ENCODE data around the gene HERPUD1.
A peak's percentile ranks its signal among the peaks of the same experiment; 100 is the strongest.

The HERPUD1 gene

DNA sequence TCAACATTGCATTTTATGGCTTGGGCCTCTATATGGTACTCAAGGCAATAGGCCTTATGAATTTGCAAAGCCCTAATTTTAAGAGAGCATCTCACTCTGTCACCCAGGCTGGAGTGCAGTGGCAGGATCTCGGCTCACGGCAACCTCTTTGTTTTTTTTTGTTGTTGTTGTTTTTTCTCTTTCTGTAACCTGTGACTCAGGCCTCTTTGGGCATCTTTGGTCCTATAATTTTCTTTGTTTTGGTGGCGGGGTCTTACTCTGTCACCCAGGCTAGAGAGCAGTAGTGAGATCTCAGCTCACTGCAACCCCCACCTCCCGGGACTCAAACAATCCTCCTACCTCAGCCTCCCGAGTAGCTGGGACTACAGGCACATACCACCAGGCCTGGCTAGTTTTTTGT lies 21.8 kb upstream of the HERPUD1 start:
- no peak overlapping the region for H3K4me2 ChIP-seq (ENCODE audit: low read depth, low read length, poor library complexity, severe bottlenecking)

DNA sequence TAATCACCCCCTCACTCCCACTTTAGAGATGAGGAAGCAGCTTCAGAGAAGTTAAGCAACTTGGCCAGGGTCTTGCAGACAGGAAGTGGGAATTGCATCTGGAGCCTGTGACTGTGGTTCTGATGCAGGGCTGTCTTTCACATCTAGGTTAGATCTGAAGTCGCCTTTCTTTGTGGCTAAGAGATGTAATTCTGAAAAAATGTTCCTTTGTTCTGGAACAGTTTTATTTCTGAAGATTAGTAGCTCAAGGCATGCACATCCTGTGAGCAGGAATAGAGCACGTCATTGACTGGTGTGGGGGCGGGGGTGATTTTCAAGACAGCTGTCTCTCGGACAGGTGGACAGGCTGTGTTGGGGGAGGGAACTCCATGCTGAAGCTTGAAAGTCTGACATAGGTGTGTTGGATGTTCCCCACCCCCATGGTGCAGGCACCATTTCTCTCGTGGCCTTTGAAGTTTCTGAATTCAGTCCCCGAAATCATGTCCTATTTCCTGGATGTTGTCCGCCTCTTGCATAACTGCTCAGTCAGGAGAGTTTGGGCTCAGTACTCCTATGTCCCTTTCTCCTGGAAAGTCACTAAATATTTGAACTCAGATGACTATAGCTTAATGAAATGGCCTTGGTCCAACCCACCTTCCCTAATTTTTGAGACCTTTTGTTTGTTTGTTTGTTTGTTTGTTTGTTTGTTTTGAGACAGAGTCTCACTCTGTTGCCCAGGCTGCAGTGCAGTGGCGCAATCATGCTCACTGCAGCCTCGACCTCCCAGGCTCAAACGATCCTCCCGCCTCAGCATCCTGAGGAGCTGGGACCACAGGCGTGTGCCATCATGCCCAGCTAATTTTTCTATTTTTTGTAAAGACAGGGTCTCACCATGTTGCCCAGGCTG lies 21.0 kb upstream of the HERPUD1 start:
- Histone ChIP-seq H3K79me2 (ENCODE audit: insufficient read depth, low read length) (no peaks in the 10 kb centered on the region), H3K27me3 (ENCODE audit: low read length) (no peaks in the 10 kb centered on the region), H3K27ac (ENCODE audit: low read depth, low read length) (peak overlapping the region; percentile 54), H3F3A (ENCODE audit: insufficient read depth) (peaks cover 23% of the 10 kb centered on the region), H3K4me2 (ENCODE audit: low read depth, low read length, poor library complexity, severe bottlenecking) (peak overlapping the region; percentile 38), H3K9me3 (ENCODE audit: insufficient read depth, low read length) (no peaks in the 10 kb centered on the region), H3K9ac (ENCODE audit: low read length) (peak overlapping the region; percentile 22), H3K4me3 (ENCODE audit: insufficient read depth, low read length, poor library complexity, severe bottlenecking) (no peak overlapping the region), H3K9me2 (replicated peaks; ENCODE audit: insufficient read depth, low read length) (no peaks in the 10 kb centered on the region), H3K36me3 (ENCODE audit: low read length) (no peaks in the 10 kb centered on the region), H4K20me1 (ENCODE audit: low read depth, low read length) (no peaks in the 10 kb centered on the region), H2AFZ (ENCODE audit: low read depth, low read length, severe bottlenecking) (no peak overlapping the region)
- no peak for TF ChIP-seq EZH2phosphoT487 (conservative IDR thresholded peaks at IDR 0.05; ENCODE audit: low read length)
- TF ChIP-seq, protein P1, sequence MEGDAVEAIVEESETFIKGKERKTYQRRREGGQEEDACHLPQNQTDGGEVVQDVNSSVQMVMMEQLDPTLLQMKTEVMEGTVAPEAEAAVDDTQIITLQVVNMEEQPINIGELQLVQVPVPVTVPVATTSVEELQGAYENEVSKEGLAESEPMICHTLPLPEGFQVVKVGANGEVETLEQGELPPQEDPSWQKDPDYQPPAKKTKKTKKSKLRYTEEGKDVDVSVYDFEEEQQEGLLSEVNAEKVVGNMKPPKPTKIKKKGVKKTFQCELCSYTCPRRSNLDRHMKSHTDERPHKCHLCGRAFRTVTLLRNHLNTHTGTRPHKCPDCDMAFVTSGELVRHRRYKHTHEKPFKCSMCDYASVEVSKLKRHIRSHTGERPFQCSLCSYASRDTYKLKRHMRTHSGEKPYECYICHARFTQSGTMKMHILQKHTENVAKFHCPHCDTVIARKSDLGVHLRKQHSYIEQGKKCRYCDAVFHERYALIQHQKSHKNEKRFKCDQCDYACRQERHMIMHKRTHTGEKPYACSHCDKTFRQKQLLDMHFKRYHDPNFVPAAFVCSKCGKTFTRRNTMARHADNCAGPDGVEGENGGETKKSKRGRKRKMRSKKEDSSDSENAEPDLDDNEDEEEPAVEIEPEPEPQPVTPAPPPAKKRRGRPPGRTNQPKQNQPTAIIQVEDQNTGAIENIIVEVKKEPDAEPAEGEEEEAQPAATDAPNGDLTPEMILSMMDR (IDR thresholded peaks at IDR 0.05; ENCODE audit: insufficient read depth, low read length, poor library complexity, severe bottlenecking): no peak

More for the DNA sequence above, 21.8 kb upstream of the HERPUD1 start:
- Histone ChIP-seq H3F3A (ENCODE audit: insufficient read depth) (peaks cover 23% of the 10 kb centered on the region), H3K27me3 (ENCODE audit: low read length) (no peaks in the 10 kb centered on the region), H3K9ac (ENCODE audit: low read length) (no peak overlapping the region), H2AFZ (ENCODE audit: low read depth, low read length, severe bottlenecking) (no peak overlapping the region), H3K27ac (ENCODE audit: low read depth, low read length) (peak overlapping the region; percentile 54; the same call in 1 of the 2 replicates), H4K20me1 (ENCODE audit: low read depth, low read length) (no peaks in the 10 kb centered on the region), H3K79me2 (ENCODE audit: insufficient read depth, low read length) (no peaks in the 10 kb centered on the region), H3K36me3 (ENCODE audit: low read length) (no peaks in the 10 kb centered on the region), H3K4me3 (ENCODE audit: insufficient read depth, low read length, poor library complexity, severe bottlenecking) (no peak overlapping the region), H3K9me3 (ENCODE audit: insufficient read depth, low read length) (no peaks in the 10 kb centered on the region), H3K9me2 (replicated peaks; ENCODE audit: insufficient read depth, low read length) (no peaks in the 10 kb centered on the region)
- TF ChIP-seq EZH2phosphoT487 (conservative IDR thresholded peaks at IDR 0.05; ENCODE audit: low read length): no peak
- TF ChIP-seq, protein P1 (IDR thresholded peaks at IDR 0.05; ENCODE audit: insufficient read depth, low read length, poor library complexity, severe bottlenecking): no peak

DNA sequence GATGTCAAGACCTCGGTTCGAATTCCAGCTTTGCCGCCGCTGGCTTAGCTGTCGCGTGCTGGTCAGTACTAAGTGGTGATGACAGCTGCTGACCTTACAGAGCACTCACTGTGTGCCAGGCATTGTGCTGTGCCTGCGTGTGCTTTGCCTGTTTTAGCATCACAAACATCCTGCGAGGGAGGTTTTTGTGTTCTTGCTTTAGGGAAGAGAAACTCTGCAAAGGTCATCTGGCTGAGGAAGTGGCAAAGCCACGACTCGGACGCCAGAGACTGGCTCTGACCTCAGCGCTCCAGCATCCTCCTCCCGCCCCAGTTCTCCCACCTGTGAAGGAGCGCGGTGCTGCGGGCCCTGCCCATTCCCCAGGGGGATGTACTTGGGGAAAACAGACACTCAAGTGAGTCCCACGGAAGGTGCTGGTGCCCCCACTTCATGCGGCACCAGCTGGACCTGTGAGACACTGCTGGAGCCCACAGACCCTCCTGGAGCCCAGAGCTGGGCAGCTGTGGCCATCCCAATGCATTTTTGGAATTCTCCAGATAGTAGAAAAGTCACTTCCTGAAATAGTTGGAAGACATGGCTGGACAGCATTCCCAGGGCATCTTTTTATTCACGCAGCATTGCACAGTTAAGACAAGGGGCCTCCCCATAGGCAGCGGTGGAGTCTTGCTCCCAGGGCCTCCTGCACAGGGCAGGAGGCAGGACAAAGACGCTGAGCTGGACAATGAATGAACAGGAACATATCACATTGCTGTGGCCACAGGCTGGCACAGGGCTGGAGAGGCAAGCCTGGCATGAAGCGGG lies 20.0 kb upstream of the HERPUD1 start:
- H3K9ac ChIP-seq (ENCODE audit: low read length): peak overlapping the region; percentile 22
- H2AFZ ChIP-seq (ENCODE audit: low read depth, low read length, severe bottlenecking): no peak overlapping the region
- H3K27ac ChIP-seq (ENCODE audit: low read depth, low read length): peak overlapping the region; percentile 54
- H4K20me1 ChIP-seq (ENCODE audit: low read depth, low read length): no peaks in the 10 kb centered on the region
- H3K36me3 ChIP-seq (ENCODE audit: low read length): no peaks in the 10 kb centered on the region
- H3K79me2 ChIP-seq (ENCODE audit: insufficient read depth, low read length): no peaks in the 10 kb centered on the region
- H3F3A ChIP-seq (ENCODE audit: insufficient read depth): peaks cover 23% of the 10 kb centered on the region
- H3K4me2 ChIP-seq (ENCODE audit: low read depth, low read length, poor library complexity, severe bottlenecking): peak overlapping the region; percentile 38
- no peaks in the 10 kb centered on the region for H3K9me3 ChIP-seq (ENCODE audit: insufficient read depth, low read length)
- no peaks in the 10 kb centered on the region for H3K9me2 ChIP-seq (replicated peaks; ENCODE audit: insufficient read depth, low read length)
- no peaks in the 10 kb centered on the region for H3K27me3 ChIP-seq (ENCODE audit: low read length)
- H3K4me3 ChIP-seq (ENCODE audit: insufficient read depth, low read length, poor library complexity, severe bottlenecking): peak overlapping the region; percentile 8
- TF ChIP-seq, protein P1 (IDR thresholded peaks at IDR 0.05; ENCODE audit: insufficient read depth, low read length, poor library complexity, severe bottlenecking): no peak
- TF ChIP-seq EZH2phosphoT487 (conservative IDR thresholded peaks at IDR 0.05; ENCODE audit: low read length): no peak
